GM19324 (cell line): ENCODE results near the gene DYRK1A.

Experiments
- ATAC-seq: cut with Tn5 transposase; IDR thresholded peaks from one replicate; pipeline ENCODE4 v1.9.1; 2021; ENCODE audit warnings: mild to moderate bottlenecking, moderate library complexity; ENCODE audit not compliant: unreplicated experiment, low FRiP score

The DYRK1A gene

GRCh38 chr21:37414292-37415253, 48.0 kb downstream of the DYRK1A start:
- ATAC-seq: no peak

- ATAC-seq: no peak
These were observed 49.4 kb downstream of the DYRK1A start for GRCh38 chr21:37415939-37416338.

DNA sequence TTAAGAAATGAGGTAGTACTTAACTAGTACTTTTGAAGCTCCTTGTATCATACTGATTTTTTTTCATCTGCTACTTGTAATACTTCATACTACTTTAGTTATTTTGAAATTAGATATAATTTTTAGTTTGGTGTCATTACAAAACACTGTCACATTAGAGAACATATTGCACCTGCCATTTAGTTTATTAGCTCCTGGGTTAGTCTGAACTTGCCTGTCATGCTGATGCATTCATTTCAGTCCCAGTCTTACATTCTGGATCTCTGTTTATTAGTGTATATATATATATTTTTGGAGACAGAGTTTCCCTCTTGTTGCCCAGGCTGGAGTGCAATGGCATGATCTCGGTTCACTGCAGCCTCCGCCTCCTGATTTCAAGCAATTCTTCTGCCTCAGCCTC, 50.3 kb downstream of the DYRK1A start:
- ATAC-seq: no peak

DNA sequence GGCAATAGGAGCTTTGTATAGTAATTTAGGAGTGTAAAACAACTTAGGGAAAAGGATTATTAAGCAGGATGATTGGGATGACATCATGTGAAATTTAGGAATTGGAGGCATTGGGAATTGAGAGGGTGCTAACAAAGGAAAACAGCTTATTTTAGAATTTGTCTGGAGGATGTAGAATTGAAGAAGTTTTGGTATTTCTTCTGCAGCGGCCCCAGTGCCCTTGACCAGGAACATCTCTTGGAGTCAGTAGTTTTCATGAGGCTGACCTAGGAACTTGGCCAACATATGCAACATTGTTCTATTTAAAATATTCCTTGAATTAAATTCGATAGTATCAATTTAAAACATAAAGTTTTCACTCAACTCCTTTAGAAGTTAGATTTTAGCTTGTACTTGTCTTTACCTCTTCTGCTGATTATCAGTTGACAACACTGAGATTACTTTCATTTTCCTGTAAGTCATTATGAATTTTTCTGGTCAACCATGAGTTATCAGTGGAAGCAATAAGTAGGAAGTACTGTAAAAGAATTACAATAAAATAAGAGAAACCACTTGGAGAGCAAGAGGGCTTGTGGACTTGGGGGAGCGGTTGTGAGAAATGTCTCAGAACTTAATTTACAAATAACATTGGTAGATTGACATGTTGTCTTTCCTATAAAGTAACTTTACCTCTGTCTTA, 52.8 kb downstream of the DYRK1A start:
- ATAC-seq: no peak

GRCh38 chr21:37421306-37421705, 54.7 kb downstream of the DYRK1A start:
- no peak for ATAC-seq

DNA sequence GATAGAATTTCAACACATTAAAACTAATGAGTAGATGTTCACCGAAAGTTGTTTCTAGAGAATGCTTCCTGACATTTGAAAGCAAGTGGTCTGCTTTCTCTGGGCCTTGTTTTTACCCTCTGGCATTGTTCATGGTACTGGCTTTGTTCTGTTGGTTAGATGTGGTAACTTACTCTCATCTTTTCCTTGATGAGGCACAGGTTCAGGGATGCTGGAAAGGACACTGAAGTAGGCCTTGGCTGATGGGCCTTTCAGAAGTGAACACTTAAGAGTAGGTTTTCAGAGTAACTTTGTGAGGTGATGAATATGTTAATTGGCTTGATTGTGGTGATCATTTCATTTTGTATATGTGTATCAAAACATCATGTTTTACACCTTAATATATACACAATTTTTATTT, 55.8 kb downstream of the DYRK1A start:
- ATAC-seq: no peak

DNA sequence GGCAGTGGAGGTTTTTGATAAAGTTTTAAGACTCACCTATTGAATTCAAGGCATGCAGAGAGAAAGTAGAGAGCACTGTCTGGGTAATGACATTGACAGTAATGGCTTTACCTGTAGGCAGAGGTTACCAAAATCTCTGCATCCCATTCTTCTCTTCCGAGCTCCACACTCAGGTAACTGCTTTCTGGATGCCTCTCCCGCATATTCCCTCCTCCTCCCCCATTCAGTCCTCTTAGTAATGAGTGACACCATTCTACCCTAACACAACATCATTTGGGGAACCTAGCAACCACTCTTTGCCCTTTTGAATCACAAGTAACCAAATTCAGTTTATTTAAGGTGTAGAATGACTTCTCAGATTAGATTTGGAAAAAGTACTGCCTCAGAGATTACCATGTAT, 56.5 kb downstream of the DYRK1A start:
- no peak for ATAC-seq

DNA sequence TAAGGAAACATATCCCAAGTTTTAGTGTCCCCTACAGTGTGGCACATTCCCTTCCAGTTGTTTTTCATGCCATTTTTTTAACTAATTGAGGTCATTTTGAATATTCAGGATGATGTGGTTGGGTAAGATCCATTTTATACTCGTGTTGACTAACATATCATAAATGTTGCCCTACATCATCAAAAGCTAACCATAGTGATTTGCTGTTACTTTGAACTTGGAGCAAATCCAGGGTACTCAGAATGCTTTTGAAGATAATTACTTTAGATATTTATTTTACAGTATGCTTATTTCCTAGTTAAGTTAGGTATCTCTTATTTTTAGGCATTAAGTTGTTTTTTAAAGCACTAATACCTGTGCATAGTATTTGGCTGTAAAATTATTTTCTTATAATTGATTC, 57.8 kb downstream of the DYRK1A start:
- no peak for ATAC-seq

GRCh38 chr21:37425001-37425400, 58.4 kb downstream of the DYRK1A start:
- no peak for ATAC-seq

DNA sequence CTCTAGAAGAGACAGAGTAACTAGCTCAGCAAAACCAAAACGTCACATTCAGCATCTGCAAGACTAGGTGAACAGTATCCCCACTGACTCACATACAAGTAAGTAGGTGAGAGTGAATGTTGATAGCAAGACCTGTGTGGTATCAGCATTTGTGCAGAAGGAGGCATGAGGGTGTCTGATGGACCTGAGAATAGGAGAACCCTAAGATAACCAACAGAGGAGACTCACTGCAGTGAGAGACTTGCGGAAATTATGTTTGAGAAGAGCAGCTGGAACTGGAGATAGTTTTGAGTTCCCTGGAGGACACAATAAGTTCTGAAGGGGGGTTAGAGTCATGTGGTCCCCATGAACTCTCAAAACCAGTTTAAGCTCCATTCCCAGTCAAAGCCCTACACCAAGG, 59.1 kb downstream of the DYRK1A start:
- no peak for ATAC-seq

DNA sequence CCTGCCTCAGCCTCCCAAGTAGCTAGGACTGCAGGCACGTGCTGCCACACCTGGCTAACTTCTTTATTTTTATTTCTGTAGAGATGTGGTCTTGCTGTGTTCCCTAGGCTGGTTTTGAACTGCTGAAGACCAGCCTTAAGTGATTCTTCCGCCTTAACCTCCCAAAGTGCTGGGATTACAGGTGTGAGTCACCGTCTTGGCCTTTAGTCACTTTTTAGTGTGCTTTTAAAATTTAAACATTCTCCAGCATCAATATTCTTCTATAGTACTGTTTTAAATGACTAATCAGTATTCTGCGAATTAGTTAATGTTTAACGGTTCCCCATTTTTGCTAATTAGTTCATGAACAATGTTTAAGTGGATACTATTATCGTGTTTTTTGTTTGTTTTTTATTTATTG, 60.6 kb downstream of the DYRK1A start:
- no peak for ATAC-seq

- no peak for ATAC-seq
These were observed 62.8 kb downstream of the DYRK1A start for GRCh38 chr21:37429356-37429755.

GRCh38 chr21:37430184-37430821, 63.7 kb downstream of the DYRK1A start:
- no peak for ATAC-seq

DNA sequence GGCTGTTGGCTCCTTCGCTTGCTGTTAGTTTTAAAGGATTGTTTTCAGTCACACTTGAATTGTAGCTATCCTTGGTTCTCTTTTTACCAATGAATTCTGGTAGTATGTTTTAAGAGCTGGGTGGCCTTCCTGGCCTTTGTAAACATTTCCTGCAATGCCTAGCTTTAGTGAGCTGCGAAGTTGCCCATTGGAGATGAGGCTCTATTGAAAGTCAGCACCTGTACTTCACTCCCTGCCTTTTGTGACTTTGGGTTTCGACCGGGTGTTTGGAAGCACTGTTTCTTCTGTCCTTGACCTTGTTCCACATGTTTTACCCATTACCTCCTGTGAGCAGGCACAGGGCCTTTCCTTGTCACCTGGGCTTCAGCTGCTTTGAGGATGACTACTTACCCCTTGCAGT, 64.7 kb downstream of the DYRK1A start:
- no peak for ATAC-seq

DNA sequence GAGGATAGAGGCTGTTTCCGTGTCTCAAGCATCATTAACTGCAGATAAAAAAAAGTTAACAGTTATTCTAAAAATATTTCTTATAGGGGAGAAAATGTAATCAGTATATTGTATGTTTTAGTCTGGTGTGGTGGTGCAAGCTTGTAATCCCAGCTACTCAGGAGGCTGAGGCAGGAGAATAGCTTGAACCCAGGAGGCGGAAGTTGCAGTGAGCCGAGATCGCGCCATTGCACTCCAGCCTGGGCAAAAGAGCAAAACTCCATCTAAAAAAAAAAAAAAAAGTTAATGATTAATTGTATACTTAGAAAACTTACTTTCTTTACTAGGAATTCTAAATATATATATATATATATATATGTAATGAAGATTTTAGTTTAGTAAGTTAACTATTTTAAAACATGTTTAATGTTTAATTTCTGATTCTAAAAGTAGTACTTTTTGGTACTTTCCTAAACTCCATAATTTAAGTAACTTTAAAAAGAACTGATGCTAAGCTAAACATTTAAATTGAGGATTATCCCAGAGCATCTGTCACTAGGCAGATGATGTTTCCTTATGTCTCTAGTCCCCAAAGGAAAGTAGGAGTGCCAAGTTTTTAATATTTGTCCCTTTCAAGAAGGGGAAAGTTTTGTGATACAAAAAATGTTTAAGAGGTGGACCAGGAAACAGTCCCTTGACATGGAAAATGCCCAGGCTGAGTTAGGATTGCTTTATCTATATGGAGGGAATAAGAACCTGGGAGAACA, 66.3 kb downstream of the DYRK1A start:
- no peak for ATAC-seq

GRCh38 chr21:37433456-37433840, 66.9 kb downstream of the DYRK1A start:
- no peak for ATAC-seq

DNA sequence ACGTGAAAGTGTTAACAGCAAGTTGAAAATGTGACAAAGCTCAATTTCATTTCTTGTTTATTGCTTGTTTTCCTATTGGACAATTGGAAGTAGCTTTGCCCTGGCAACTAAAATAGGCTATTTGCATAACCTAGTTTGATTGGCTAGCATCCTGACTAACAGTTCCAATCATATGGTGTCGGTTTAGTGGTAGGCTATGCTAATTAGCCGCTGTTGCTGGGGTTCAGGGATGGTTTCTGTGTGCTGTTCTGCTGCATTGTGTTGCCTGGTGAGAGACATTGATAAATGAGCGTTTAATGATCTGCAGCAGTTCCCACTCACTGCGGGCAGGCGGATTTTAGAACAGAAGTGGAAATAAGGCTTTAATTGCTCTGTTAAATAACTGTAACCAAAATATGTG, 68.5 kb downstream of the DYRK1A start:
- ATAC-seq: no peak

- ATAC-seq: no peak
These were observed 69.1 kb downstream of the DYRK1A start for GRCh38 chr21:37435711-37436110.

DNA sequence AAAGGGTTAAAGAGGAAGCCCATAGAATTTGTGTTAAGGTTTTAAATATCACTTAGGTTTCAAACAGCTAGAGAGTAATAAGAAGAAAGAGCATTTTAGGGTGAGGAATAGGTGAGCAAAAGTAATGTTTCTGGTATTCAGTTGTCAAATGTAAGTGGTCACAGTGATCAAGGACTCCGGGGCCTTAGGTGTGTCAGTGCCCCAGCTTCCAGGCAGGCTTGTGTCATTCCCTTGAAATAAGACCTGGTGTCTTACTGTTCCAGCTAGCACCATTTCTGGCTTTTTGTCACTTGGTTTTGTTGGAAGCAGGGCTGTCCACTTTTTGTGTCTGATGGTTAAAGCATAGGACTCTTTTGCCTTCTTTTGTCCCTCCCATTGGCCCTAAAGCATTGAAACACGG, 69.6 kb downstream of the DYRK1A start:
- no peak for ATAC-seq

DNA sequence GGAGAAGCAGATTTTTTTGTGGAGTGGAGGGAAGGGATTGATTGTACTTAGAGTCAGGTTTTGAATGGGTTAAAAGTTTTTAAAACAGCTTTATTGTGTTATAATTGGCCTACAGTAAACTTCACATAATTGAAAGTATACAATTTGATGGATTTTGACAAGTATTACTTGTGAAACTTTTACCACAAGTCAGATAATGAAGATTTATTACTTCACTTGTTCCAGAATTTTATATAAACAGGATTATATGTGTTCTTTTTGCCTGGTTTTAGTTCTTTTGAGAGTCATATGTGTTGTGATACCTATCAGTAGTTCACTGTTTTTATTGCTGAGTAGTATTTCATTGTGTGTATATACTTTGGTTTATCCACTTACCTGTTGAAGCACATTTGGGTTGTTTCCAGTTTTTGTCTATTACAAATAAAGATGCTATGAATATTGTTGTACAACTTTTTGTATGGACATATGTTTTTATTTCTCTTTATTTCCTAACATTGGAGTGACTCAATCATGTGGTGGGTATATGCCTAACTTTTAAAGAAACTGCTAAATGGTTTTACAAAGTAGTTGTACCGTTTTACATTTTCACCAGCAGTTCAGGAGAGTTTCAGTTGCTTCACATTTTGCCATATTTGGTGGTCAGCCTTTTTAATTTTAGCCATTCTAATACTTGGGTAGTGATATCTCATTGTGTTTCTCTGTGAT, 71.0 kb downstream of the DYRK1A start:
- ATAC-seq: no peak
